Choroid plexus epithelial cell (primary cell): ENCODE data around the gene LMTK3.

ENCODE experiments used
- DNase-seq: peaks from one replicate; pipeline ENCODE4 v3.0.0-alpha.2; 2010; ENCODE audit warnings: low read depth
- H3K4me3 ChIP-seq: 2 replicates; pipeline ENCODE4 v1.5.1; 2011; ENCODE audit warnings: low read depth, mild to moderate bottlenecking, control low read depth, low read length, moderate library complexity
- CTCF ChIP-seq: conservative IDR thresholded peaks from 2 replicates; pipeline ENCODE4 v1.5.1; 2011; ENCODE audit warnings: low read depth, mild to moderate bottlenecking, control low read depth, inconsistent platforms, low read length, moderate library complexity

The LMTK3 gene

GRCh38 chr19:48444129-48444935, 67.3 kb downstream of the LMTK3 start:
- peak overlapping the region; percentile 47 for H3K4me3 ChIP-seq
- DNase-seq: no peak
- no peak for TF ChIP-seq CTCF

GRCh38 chr19:48443731-48444128, 67.9 kb downstream of the LMTK3 start:
- no peak for DNase-seq
- no peak for TF ChIP-seq CTCF
- peak overlapping the region; percentile 47 for H3K4me3 ChIP-seq

- DNase-seq: peak; percentile 21
- H3K4me3 ChIP-seq: peak overlapping the region; percentile 17
- no peak for TF ChIP-seq CTCF
These were observed 68.4 kb downstream of the LMTK3 start for GRCh38 chr19:48443256-48443655.

- no peak for TF ChIP-seq CTCF
- no peak for DNase-seq
- no peak overlapping the region for H3K4me3 ChIP-seq
These were observed 69.3 kb downstream of the LMTK3 start for GRCh38 chr19:48442116-48443035.

GRCh38 chr19:48441360-48442050, 70.1 kb downstream of the LMTK3 start:
- no peak overlapping the region for H3K4me3 ChIP-seq
- DNase-seq: no peak
- TF ChIP-seq CTCF: no peak

GRCh38 chr19:48436586-48436985, 75.0 kb downstream of the LMTK3 start:
- H3K4me3 ChIP-seq: no peak overlapping the region
- no peak for DNase-seq
- TF ChIP-seq CTCF: no peak
